ENCODE data around the gene CDKAL1. TPM values are rescaled to one million over a fixed set of nuclear protein-coding genes. Genes with fewer than 3 reads are reported as not detected.
"Not testable (repeated sequence)": the region's sequence is repeated elsewhere in the genome, so short reads cannot be mapped to it uniquely, and the experiment has no call there.

CDKAL1 gene
- total RNA-seq, 1 donor from 2014 or later = 11.3 TPM

DNA sequence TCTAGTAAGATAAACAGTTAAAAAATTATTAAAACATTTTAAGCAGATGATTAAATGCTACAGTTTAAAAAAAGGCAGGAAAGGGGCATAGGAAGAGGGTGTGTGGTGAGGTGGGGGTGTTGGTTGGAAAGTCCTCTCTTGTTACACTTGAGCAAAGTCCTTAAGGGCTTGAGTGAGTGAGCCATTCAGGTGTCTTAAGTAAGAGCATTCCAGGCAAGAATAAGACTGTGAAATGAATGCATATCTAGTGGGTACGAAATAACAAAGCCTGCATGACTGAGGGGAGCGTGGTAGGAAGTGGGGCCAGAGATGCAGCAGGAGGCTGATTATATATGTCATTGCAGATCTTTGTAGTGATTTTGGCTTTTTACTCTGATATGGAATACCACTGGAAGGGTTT is 5.1 kb downstream of the CDKAL1 start:
- TF ChIP-seq POLR2AphosphoS5 (IDR thresholded peaks at IDR 0.05; ENCODE audit: insufficient read depth in 1 of 2, low read depth in 1 of 2) (no peak), CTCF (IDR thresholded peaks at IDR 0.05) (no peak), POLR2A (IDR thresholded peaks at IDR 0.05) (no peak)
- intact Hi-C loops (cut with DNase I) = loop anchor here (10.0 kb wide), 1 partner anchor 435 kb away; no protein-coding TSS in a partner anchor
- Histone ChIP-seq H3K9me3 (no peaks in the 10 kb centered on the region), H3K4me3 (no peak overlapping the region), H3K27ac (no peak overlapping the region), H3K27me3 (no peaks in the 10 kb centered on the region), H3K36me3 (peaks cover 0 to 10% of the 10 kb centered on the region in 2 donors), H3K4me1 (peaks cover 42% of the 10 kb centered on the region)
- DNase-seq (ENCODE audit: extremely low spot score in 2 of 2) = no peak

DNA sequence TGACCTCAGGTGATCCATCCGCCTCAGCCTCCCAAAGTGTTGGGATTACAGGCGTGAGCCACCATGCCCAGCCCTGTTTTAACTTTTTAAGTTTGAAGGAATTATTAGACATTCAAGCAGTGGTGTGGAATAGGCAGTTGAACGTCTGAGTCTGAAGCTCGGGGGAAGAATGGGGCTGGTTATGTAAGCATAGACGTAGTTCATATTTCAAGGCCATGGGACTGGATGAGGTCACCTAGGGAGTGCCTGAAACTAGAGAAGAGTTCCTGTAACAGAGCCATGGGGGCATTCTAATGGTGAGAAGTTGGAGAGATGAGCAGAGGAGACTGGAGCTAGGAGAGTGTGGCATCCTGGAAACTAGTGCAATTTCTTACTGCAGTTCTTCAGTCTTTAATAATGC is 6.4 kb downstream of the CDKAL1 start:
- intact Hi-C loops (cut with DNase I) = no loop called here
- TF ChIP-seq POLR2AphosphoS5 (IDR thresholded peaks at IDR 0.05; ENCODE audit: insufficient read depth in 1 of 2, low read depth in 1 of 2) (no peak), CTCF (IDR thresholded peaks at IDR 0.05) (no peak), POLR2A (IDR thresholded peaks at IDR 0.05) (no peak)
- H3K4me3 ChIP-seq = no peak overlapping the region
- peaks cover 0 to 10% of the 10 kb centered on the region in 2 donors for H3K36me3 ChIP-seq
- DNase-seq (ENCODE audit: extremely low spot score in 2 of 2) = no peak
- no peaks in the 10 kb centered on the region for H3K27me3 ChIP-seq
- no peak overlapping the region for H3K27ac ChIP-seq
- no peaks in the 10 kb centered on the region for H3K9me3 ChIP-seq
- H3K4me1 ChIP-seq = peaks cover 32% of the 10 kb centered on the region

- H3K4me1 ChIP-seq = peaks cover 27% of the 10 kb centered on the region
Measured at GRCh38 chr6:20541382-20541781, 7.1 kb downstream of the CDKAL1 start.

DNA sequence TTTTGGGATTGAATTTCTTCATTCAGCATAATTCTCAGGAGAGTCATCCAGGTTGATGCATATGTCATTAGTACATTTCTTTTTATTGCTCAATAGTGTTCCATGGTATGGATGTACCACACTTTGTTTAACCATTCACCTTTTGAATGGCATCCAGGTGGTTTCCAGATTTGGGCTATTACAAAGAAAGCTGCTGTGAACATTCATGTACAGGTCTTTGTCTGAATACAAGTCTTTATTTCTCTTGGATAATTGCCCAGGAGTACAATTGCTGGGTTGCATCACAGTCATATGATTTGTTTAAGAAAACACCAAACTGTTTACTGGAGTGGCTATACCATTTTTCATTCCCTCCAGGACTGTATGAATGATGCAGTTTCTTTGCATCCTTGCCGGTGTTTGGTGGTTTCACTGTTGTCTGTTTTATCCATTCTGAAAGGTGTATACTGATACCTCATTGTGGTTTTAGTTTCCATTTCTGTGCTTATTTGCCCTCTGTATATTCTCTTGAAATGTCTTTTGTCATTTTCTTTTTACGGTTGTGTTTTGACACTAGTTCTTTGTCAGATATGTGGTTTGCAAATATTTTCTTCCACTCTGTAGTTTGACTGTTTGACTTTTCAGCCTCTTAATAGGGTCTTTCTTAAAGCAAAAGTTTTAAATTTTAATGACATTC is 8.8 kb downstream of the CDKAL1 start:
- Histone ChIP-seq H3K4me3 (no peak overlapping the region), H3K27me3 (no peaks in the 10 kb centered on the region), H3K9me3 (no peaks in the 10 kb centered on the region), H3K36me3 (peaks cover 0 to 26% of the 10 kb centered on the region in 2 donors), H3K4me1 (peaks cover 27% of the 10 kb centered on the region), H3K27ac (no peak overlapping the region)
- intact Hi-C loops (cut with DNase I) = no loop called here
- no peak for DNase-seq (ENCODE audit: extremely low spot score in 2 of 2)
- TF ChIP-seq POLR2A (IDR thresholded peaks at IDR 0.05) (no peak), CTCF (IDR thresholded peaks at IDR 0.05) (no peak), POLR2AphosphoS5 (IDR thresholded peaks at IDR 0.05; ENCODE audit: insufficient read depth in 1 of 2, low read depth in 1 of 2) (peak in 1 of 2 donors; percentile 52)

More at GRCh38 chr6:20541382-20541781, 7.1 kb downstream of the CDKAL1 start:
- peaks cover 0 to 16% of the 10 kb centered on the region in 2 donors for H3K36me3 ChIP-seq
- H3K9me3 ChIP-seq = no peaks in the 10 kb centered on the region
- no peak for DNase-seq (ENCODE audit: extremely low spot score in 2 of 2)
- H3K27ac ChIP-seq = no peak overlapping the region
- H3K4me3 ChIP-seq = no peak overlapping the region
- intact Hi-C loops (cut with DNase I) = no loop called here
- no peaks in the 10 kb centered on the region for H3K27me3 ChIP-seq
- TF ChIP-seq POLR2AphosphoS5 (IDR thresholded peaks at IDR 0.05; ENCODE audit: insufficient read depth in 1 of 2, low read depth in 1 of 2) (no peak), CTCF (IDR thresholded peaks at IDR 0.05) (no peak), POLR2A (IDR thresholded peaks at IDR 0.05) (no peak)

DNA sequence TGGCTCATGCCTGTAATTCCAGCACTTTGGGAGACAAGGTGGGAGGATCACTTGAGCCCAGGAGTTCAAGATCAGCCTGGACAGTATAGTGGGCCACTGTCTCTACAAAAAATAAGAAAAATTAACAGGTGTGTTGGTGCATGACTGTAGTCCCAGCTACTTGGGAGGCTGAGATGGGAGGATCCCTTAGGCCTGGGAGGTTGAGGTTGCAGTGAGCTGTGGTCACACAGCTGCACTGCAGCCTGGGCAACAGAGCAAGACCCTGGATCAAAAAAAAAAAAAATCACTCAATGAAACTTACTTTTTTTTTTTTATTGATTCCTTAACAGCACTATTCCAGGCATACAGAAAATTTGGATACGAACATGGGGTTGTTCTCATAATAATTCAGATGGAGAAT is 14.0 kb downstream of the CDKAL1 start:
- Histone ChIP-seq H3K4me3 (no peak overlapping the region), H3K27ac (no peak overlapping the region), H3K4me1 (peaks cover 1% of the 10 kb centered on the region), H3K36me3 (peaks cover 0 to 32% of the 10 kb centered on the region in 2 donors), H3K9me3 (no peaks in the 10 kb centered on the region), H3K27me3 (no peaks in the 10 kb centered on the region)
- intact Hi-C loops (cut with DNase I) = no loop called here
- DNase-seq (ENCODE audit: extremely low spot score in 2 of 2) = no peak
- TF ChIP-seq POLR2AphosphoS5 (IDR thresholded peaks at IDR 0.05; ENCODE audit: insufficient read depth in 1 of 2, low read depth in 1 of 2) = no peak
- no peak for TF ChIP-seq CTCF (IDR thresholded peaks at IDR 0.05)

- peaks cover 0 to 37% of the 10 kb centered on the region in 2 donors for H3K36me3 ChIP-seq
- H3K4me3 ChIP-seq; H3K4me1 ChIP-seq; intact Hi-C loops (cut with DNase I); DNase-seq (ENCODE audit: extremely low spot score in 2 of 2); H3K27me3 ChIP-seq; H3K9me3 ChIP-seq; H3K27ac ChIP-seq: not testable (repeated sequence)
Measured at GRCh38 chr6:20549398-20549797, 15.1 kb downstream of the CDKAL1 start.

Data from vagina (tissue), 2 donors.